NB4 (cell line): ENCODE results near the gene SYT3.

Experiments used
- CTCF ChIP-seq: IDR thresholded peaks from one replicate; pipeline ENCODE4 v1.5.1; 2012; ENCODE audit warnings: low read depth, low read length
- MAX ChIP-seq: IDR thresholded peaks from 2 replicates; pipeline ENCODE4 v1.6.1; 2011; ENCODE audit warnings: low read depth, low read length
- POLR2A ChIP-seq: IDR thresholded peaks from 2 replicates; pipeline ENCODE4 v1.6.1; 2011; ENCODE audit warnings: mild to moderate bottlenecking; ENCODE audit not compliant: insufficient read length; ENCODE audit errors: extremely low read depth

GRCh38 chr19:50686310-50687032, 46.8 kb upstream of the SYT3 start:
- TF ChIP-seq CTCF = no peak
- no peak for TF ChIP-seq POLR2A
- no peak for TF ChIP-seq MAX
